PC-9 (cell line): Measurements from ENCODE around the gene DPP9. TPM values are rescaled to one million over a fixed set of nuclear protein-coding genes. Genes with fewer than 3 reads are reported as not detected.

Source experiments
- BruUV-seq: library from RNA; stranded (reverse); fragments of 400-500 nt; replicated peaks from 2 replicates; lab custom pipeline; 2021; lab: Mats Ljungman, UMichigan
- CTCF ChIA-PET: fragments of 300-600 bp; sonication (Branson Sonifier 250); formaldehyde crosslinking; loops from one replicate; lab custom pipeline; 2022; ENCODE audit warnings: antibody characterized with exemption; lab: Charles Lee
- POLR2A ChIA-PET: fragments of 300-600 bp; sonication (Branson Sonifier 250); formaldehyde crosslinking; loops from one replicate; lab custom pipeline; 2022; ENCODE audit warnings: antibody characterized with exemption; ENCODE audit not compliant: unreplicated experiment; lab: Charles Lee
- DNase-seq, 2 experiments: peaks; one replicate each; pipeline versions ENCODE4 v3.0.0 to v3.0.0-alpha.2; 2015 to 2022; ENCODE audit warnings: mixed read lengths in 1 of 2
- H2AFZ ChIP-seq: fragments of 200-600 bp; sonication (generic); 2 replicates; pipeline ENCODE4 v1.8.1; 2017; ENCODE audit warnings: antibody characterized with exemption
- H3F3A ChIP-seq: fragments of 200-600 bp; sonication (generic); 2 replicates; pipeline ENCODE4 v1.8.1; 2017; ENCODE audit warnings: antibody characterized with exemption, mild to moderate bottlenecking, low read depth; ENCODE audit not compliant: insufficient read depth
- H3K27ac ChIP-seq: fragments of 200-600 bp; sonication (generic); 2 replicates; pipeline ENCODE4 v1.6.1; 2016; ENCODE audit warnings: mixed run types
- H3K27me3 ChIP-seq: fragments of 200-600 bp; sonication (generic); 2 replicates; pipeline ENCODE4 v1.6.1; 2016; ENCODE audit warnings: low read depth, mixed run types; ENCODE audit not compliant: insufficient read depth
- H3K36me3 ChIP-seq: fragments of 200-600 bp; sonication (generic); 2 replicates; pipeline ENCODE4 v1.6.1; 2016; ENCODE audit warnings: low read depth, mixed run types
- H3K4me1 ChIP-seq: fragments of 200-600 bp; sonication (generic); replicated peaks from 2 replicates; pipeline ENCODE4 v1.6.1; 2016; ENCODE audit warnings: mixed run types; ENCODE audit not compliant: insufficient read depth
- H3K4me2 ChIP-seq: fragments of 200-600 bp; sonication (generic); 2 replicates; pipeline ENCODE4 v1.6.1; 2017; ENCODE audit warnings: mixed run types
- H3K4me3 ChIP-seq: fragments of 200-600 bp; sonication (generic); 2 replicates; pipeline ENCODE4 v1.6.1; 2016; ENCODE audit warnings: mixed run types
- H3K79me2 ChIP-seq: fragments of 200-600 bp; sonication (generic); 2 replicates; pipeline ENCODE4 v1.6.1; 2017; ENCODE audit warnings: low read depth, mixed run types
- H3K9me2 ChIP-seq: fragments of 200-600 bp; sonication (generic); 2 replicates; pipeline ENCODE4 v1.8.1; 2017; ENCODE audit warnings: mild to moderate bottlenecking; ENCODE audit not compliant: insufficient read depth
- H3K9me3 ChIP-seq: fragments of 200-600 bp; sonication (generic); 2 replicates; pipeline ENCODE4 v1.8.1; 2016; ENCODE audit warnings: low read depth; ENCODE audit not compliant: insufficient read depth
- H4K20me1 ChIP-seq: fragments of 200-600 bp; sonication (generic); 2 replicates; pipeline ENCODE4 v1.8.1; 2017; ENCODE audit not compliant: insufficient read depth
- EZH2 ChIP-seq: fragments of 200-600 bp; sonication (generic); IDR thresholded peaks from 2 replicates; pipeline ENCODE4 v1.8.0; 2017; ENCODE audit warnings: antibody characterized with exemption, low read depth
- intact Hi-C: fragments of 100-400 bp; cut with micrococcal nuclease; formaldehyde crosslinking; loops from one replicate; pipeline ENCODE4 v1.10.0; 2022; ENCODE audit not compliant: unreplicated experiment
- total RNA-seq: library from RNA; stranded (reverse); gene quantifications from 2 replicates; pipeline ENCODE4 v1.2.3, GENCODE V29; 2021
- TF ChIP-seq, protein P1 (sequence below): fragments of 200-600 bp; sonication (generic); conservative IDR thresholded peaks from 2 replicates; pipeline ENCODE4 v1.6.1; 2017; ENCODE audit warnings: mixed run types, antibody characterized with exemption, mild to moderate bottlenecking, moderate library complexity

Gene DPP9
- total RNA-seq, 1 experiment from 2014 or later = 85.3 TPM

- Histone ChIP-seq H3F3A (no peaks in the 10 kb centered on the region), H3K4me1 (no peaks in the 10 kb centered on the region), H4K20me1 (no peaks in the 10 kb centered on the region), H3K4me2 (no peak overlapping the region), H3K27ac (no peak overlapping the region), H2AFZ (no peak overlapping the region), H3K36me3 (no peaks in the 10 kb centered on the region), H3K79me2 (no peaks in the 10 kb centered on the region), H3K4me3 (no peak overlapping the region), H3K9me2 (no peaks in the 10 kb centered on the region), H3K9me3 (no peaks in the 10 kb centered on the region), H3K27me3 (no peaks in the 10 kb centered on the region)
- CTCF ChIA-PET = no interaction called here
- TF ChIP-seq, protein P1, sequence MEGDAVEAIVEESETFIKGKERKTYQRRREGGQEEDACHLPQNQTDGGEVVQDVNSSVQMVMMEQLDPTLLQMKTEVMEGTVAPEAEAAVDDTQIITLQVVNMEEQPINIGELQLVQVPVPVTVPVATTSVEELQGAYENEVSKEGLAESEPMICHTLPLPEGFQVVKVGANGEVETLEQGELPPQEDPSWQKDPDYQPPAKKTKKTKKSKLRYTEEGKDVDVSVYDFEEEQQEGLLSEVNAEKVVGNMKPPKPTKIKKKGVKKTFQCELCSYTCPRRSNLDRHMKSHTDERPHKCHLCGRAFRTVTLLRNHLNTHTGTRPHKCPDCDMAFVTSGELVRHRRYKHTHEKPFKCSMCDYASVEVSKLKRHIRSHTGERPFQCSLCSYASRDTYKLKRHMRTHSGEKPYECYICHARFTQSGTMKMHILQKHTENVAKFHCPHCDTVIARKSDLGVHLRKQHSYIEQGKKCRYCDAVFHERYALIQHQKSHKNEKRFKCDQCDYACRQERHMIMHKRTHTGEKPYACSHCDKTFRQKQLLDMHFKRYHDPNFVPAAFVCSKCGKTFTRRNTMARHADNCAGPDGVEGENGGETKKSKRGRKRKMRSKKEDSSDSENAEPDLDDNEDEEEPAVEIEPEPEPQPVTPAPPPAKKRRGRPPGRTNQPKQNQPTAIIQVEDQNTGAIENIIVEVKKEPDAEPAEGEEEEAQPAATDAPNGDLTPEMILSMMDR = no peak
- TF ChIP-seq EZH2 = no peak
- POLR2A ChIA-PET = no interaction called here
- no TSS peak for BruUV-seq
- intact Hi-C loops = no loop called here
- DNase-seq = no peak
These were observed 23.0 kb downstream of the DPP9 start for GRCh38 chr19:4700693-4700970.

GRCh38 chr19:4699826-4700692 lies 23.6 kb downstream of the DPP9 start:
- H3K36me3 ChIP-seq = no peaks in the 10 kb centered on the region
- DNase-seq = no peak
- no peak overlapping the region for H3K27ac ChIP-seq
- no peaks in the 10 kb centered on the region for H3K9me3 ChIP-seq
- H3K4me1 ChIP-seq = no peaks in the 10 kb centered on the region
- H3K27me3 ChIP-seq = no peaks in the 10 kb centered on the region
- H3K9me2 ChIP-seq = no peaks in the 10 kb centered on the region
- POLR2A ChIA-PET = no interaction called here
- CTCF ChIA-PET = no interaction called here
- no peaks in the 10 kb centered on the region for H4K20me1 ChIP-seq
- TF ChIP-seq, protein P1 = no peak
- no peak for TF ChIP-seq EZH2
- no TSS peak for BruUV-seq
- intact Hi-C loops = no loop called here
- no peaks in the 10 kb centered on the region for H3F3A ChIP-seq
- no peak overlapping the region for H3K4me2 ChIP-seq
- no peaks in the 10 kb centered on the region for H3K79me2 ChIP-seq
- H3K4me3 ChIP-seq = no peak overlapping the region
- no peak overlapping the region for H2AFZ ChIP-seq

GRCh38 chr19:4697304-4697703 lies 26.3 kb downstream of the DPP9 start:
- H2AFZ ChIP-seq = no peak overlapping the region
- H3K4me3 ChIP-seq = no peak overlapping the region
- TF ChIP-seq, protein P1 = no peak
- no peak for TF ChIP-seq EZH2
- ChIA-PET POLR2A (no interaction called here), CTCF (no interaction called here)
- H3K27me3 ChIP-seq = no peaks in the 10 kb centered on the region
- no peaks in the 10 kb centered on the region for H3K79me2 ChIP-seq
- H4K20me1 ChIP-seq = no peaks in the 10 kb centered on the region
- BruUV-seq = no TSS peak
- H3K4me1 ChIP-seq = no peaks in the 10 kb centered on the region
- H3K36me3 ChIP-seq = no peaks in the 10 kb centered on the region
- H3K4me2 ChIP-seq = no peak overlapping the region
- no peaks in the 10 kb centered on the region for H3K9me2 ChIP-seq
- peak in 1 of 2 experiments; percentile 23 for DNase-seq
- no peaks in the 10 kb centered on the region for H3K9me3 ChIP-seq
- no peak overlapping the region for H3K27ac ChIP-seq
- intact Hi-C loops = loop anchor here (2.0 kb wide), 1 partner anchor 15 kb away; no protein-coding TSS in a partner anchor
- no peaks in the 10 kb centered on the region for H3F3A ChIP-seq
